ENCODE data around the gene MTOR. TPM values are rescaled to one million over a fixed set of nuclear protein-coding genes. Genes with fewer than 3 reads are reported as not detected.

MTOR gene
- total RNA-seq, 4 donors from 2014 or later: 32.4 to 55.4 (median 42.5) TPM

DNA sequence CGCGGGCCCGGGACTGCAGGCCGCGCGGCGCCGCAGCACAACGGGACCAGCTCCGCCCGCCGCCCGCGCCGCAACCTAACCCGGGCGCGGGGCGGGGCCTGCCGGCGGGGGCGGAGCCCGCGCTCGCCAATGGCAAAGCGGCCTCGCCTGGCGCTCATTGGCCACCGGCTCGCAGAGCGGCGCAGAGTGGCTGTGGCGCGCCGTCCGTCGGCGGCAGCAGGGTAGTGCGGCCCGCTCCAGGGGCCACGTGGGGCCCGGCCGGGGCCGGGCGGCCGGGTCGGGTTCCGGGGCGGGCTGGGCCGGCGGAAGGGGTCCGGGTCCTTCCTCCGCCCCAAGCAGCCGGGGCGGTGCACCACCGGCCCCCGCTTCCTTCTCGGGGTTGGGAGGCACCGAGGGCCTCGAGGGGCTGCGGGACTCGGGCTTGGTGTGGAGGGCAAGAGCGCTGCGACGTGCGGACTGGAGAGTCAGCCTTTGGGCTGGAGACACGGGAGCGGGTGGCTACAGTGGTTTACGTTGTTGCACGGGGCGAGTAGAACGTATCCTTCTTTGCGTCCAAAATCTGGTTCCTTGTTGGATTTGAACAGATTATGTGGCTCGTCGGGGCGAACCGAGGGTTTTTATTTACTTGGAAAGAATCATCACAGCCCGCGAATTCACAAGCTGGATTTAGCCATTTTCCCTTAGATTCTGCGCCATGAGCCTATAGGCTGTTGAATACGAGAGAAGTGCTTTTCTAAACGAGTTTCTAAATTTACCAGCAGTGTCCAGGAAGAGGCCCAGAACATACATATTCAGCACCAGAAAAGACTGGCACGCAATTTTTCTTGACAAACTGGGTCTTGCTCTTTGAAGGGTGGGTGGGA lies 202.2 kb downstream of the MTOR start, which contains the start of gene SRM:
Gene SRM, minus strand, starts transcription at position 51 of the 863 bp plus-strand sequence. CDS start 75 bp downstream, outside the sequence.
- H3K36me3 ChIP-seq: peaks cover 0 to 51% of the 10 kb centered on the region in 2 donors
- no peaks in the 10 kb centered on the region for H3K27me3 ChIP-seq
- H3K9me3 ChIP-seq: no peaks in the 10 kb centered on the region
- peak within 1 kb of the TSS; percentile 58 to 84 (median 84) for H3K27ac ChIP-seq
- ATAC-seq: peak; percentile 99
- TF ChIP-seq, protein P1, sequence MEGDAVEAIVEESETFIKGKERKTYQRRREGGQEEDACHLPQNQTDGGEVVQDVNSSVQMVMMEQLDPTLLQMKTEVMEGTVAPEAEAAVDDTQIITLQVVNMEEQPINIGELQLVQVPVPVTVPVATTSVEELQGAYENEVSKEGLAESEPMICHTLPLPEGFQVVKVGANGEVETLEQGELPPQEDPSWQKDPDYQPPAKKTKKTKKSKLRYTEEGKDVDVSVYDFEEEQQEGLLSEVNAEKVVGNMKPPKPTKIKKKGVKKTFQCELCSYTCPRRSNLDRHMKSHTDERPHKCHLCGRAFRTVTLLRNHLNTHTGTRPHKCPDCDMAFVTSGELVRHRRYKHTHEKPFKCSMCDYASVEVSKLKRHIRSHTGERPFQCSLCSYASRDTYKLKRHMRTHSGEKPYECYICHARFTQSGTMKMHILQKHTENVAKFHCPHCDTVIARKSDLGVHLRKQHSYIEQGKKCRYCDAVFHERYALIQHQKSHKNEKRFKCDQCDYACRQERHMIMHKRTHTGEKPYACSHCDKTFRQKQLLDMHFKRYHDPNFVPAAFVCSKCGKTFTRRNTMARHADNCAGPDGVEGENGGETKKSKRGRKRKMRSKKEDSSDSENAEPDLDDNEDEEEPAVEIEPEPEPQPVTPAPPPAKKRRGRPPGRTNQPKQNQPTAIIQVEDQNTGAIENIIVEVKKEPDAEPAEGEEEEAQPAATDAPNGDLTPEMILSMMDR (IDR thresholded peaks at IDR 0.05): peak in 3 of 4 experiments; percentile 50 to 85 (median 81)
- TF ChIP-seq POLR2A (IDR thresholded peaks at IDR 0.05) (peak; percentile 68 to 78), POLR2AphosphoS5 (IDR thresholded peaks at IDR 0.05) (peak; percentile 63), EP300 (IDR thresholded peaks at IDR 0.05) (no peak)
- peak within 1 kb of the TSS; percentile 93 to 96 for H3K4me3 ChIP-seq
- 0 to 2% methylated on average over 6 to 15 of the region's 83 CpGs for WGBS, 2 donors (ENCODE audit: low coverage in 1 of 2)
- H3K4me1 ChIP-seq: peaks cover 0 to 36% (median 15%) of the 10 kb centered on the region in 3 donors

DNA sequence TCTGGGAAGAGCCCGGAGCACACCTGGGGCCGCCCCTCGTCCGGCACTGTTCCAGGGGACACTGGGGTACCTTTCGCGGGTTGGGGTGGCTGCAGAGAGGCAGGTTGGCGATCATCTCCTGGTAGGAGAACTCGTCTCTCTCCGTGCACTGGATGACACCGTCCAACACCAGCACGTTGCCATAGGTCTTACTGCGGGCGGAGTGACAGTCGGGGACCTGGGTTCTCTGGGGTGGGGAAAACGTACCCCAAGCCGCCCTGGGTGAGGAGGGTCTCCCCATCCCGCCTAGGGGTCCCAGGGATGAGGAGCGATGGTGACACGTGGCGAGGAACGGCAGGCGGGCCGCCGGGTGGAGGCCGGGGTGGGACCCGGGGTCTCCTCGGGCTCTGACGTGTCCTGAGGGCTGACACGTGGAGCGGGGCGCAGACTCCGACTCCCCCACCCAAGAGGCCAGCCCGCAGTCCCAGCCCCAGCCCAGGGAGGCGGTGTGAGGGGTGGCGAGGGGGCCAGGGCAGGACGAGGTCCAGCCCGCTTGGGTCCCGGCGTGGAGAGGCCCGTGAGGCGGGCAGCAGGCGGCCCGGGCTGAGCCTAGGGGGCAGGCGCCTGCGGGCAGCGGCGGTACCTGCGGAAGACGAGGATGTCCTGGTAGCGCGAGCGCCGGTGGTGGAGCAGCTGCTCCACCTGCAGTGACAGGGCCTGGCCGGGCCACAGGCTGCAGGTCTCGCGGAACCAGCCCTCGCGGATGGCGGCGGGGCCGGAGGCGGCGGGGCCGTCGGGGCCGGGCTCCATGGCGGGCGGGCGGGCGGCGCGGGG lies 203.0 kb downstream of the MTOR start:
- 0% methylated on average over 2 of the region's 72 CpGs; no CpG with 5 or more reads in 1 of the 2 donors for WGBS, 2 donors (ENCODE audit: low coverage in 1 of 2)
- H3K9me3 ChIP-seq: no peaks in the 10 kb centered on the region
- no peaks in the 10 kb centered on the region for H3K27me3 ChIP-seq
- H3K4me1 ChIP-seq: peaks cover 0 to 36% (median 15%) of the 10 kb centered on the region in 3 donors
- peak; percentile 31 for ATAC-seq
- TF ChIP-seq, protein P1 (IDR thresholded peaks at IDR 0.05): no peak
- no peak for TF ChIP-seq POLR2AphosphoS5 (IDR thresholded peaks at IDR 0.05)
- no peak for TF ChIP-seq EP300 (IDR thresholded peaks at IDR 0.05)
- no peak for TF ChIP-seq POLR2A (IDR thresholded peaks at IDR 0.05)
- H3K36me3 ChIP-seq: peaks cover 0 to 51% of the 10 kb centered on the region in 2 donors
- peak overlapping the region; percentile 51 to 96 for H3K4me3 ChIP-seq
- peak overlapping the region in 3 of 4 donors; percentile 77 to 84 (median 84) for H3K27ac ChIP-seq

DNA sequence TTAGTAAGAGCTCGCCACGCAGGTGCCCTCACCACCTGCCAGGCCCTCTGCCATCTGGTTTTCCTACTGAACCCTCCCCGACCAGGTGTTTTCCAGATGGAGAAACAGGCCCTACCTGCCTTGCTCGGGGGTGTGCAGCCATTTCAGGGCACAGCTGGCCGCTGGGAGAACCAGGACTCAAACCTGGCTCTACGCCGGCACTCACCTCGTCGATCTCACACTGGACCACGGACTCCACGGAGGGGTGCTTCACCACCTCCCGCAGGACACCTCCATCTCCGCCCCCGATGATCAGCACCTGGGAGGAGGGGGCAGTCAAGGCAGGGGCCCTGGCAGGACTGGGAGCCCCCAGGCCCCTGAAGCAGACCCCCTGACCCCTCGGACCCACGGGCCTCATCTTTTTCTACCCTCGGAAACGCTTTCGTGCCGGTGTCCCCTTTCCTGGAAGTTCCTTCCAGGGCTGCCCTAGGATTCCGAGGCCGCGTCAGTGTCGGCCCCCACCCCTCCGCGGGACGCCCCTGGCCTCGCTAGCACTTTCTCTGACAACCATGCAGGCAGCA lies 203.7 kb downstream of the MTOR start:
- peak overlapping the region in 1 of 4 donors; percentile 84 for H3K27ac ChIP-seq
- TF ChIP-seq EP300 (IDR thresholded peaks at IDR 0.05) (no peak), POLR2A (IDR thresholded peaks at IDR 0.05) (no peak), POLR2AphosphoS5 (IDR thresholded peaks at IDR 0.05) (no peak)
- TF ChIP-seq, protein P1 (IDR thresholded peaks at IDR 0.05): no peak
- no peaks in the 10 kb centered on the region for H3K9me3 ChIP-seq
- H3K4me3 ChIP-seq: peak overlapping the region in 1 of 2 donors; percentile 96
- H3K27me3 ChIP-seq: peaks cover 2% of the 10 kb centered on the region
- ATAC-seq: no peak
- peaks cover 0 to 36% (median 15%) of the 10 kb centered on the region in 3 donors for H3K4me1 ChIP-seq
- 81% methylated on average over 5 of the region's 28 CpGs; no CpG with 5 or more reads in 1 of the 2 donors for WGBS, 2 donors (ENCODE audit: low coverage in 1 of 2)
- H3K36me3 ChIP-seq: peaks cover 0 to 50% of the 10 kb centered on the region in 2 donors

DNA sequence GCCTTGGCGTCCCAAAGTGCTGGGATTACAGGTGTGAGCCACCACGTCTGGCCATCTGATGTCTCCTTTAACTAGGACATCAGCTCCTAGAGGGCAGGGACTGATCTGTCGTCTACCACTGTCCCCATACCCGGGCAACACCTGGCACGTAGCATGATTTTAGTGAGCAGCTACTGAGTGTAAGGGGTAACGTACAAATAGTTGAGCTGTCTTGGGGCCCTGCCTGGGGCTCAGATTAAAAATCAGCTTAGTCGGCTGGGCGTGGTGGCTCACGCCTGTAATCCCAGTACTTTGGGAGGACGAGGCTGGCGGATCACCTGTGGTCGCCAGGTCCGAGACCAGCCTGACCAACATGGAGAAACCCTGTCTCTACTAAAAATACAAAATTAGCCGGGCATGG lies 204.3 kb downstream of the MTOR start:
- TF ChIP-seq, protein P1 (IDR thresholded peaks at IDR 0.05): no peak
- TF ChIP-seq EP300 (IDR thresholded peaks at IDR 0.05): no peak
- no peak for TF ChIP-seq POLR2AphosphoS5 (IDR thresholded peaks at IDR 0.05)
- ATAC-seq: no peak
- peaks cover 8% of the 10 kb centered on the region for H3K27me3 ChIP-seq
- 83% methylated on average over 8 of the region's 14 CpGs; no CpG with 5 or more reads in 1 of the 2 donors for WGBS, 2 donors (ENCODE audit: low coverage in 1 of 2)
- peaks cover 0 to 39% (median 15%) of the 10 kb centered on the region in 3 donors for H3K4me1 ChIP-seq
- H3K36me3 ChIP-seq: peaks cover 0 to 44% of the 10 kb centered on the region in 2 donors
- H3K9me3 ChIP-seq: no peaks in the 10 kb centered on the region
- no peak overlapping the region for H3K4me3 ChIP-seq
- H3K27ac ChIP-seq: no peak overlapping the region
